SKM-1 treated with dmso at 0.1 percent for 144 hours (cell line): ENCODE data around the gene PNMA6E.

Source experiments
- DNase-seq: peaks from one replicate; lab custom pipeline; 2025; ENCODE audit not compliant: unreplicated experiment; lab: John Stamatoyannopoulos, UW

PNMA6E gene

DNA sequence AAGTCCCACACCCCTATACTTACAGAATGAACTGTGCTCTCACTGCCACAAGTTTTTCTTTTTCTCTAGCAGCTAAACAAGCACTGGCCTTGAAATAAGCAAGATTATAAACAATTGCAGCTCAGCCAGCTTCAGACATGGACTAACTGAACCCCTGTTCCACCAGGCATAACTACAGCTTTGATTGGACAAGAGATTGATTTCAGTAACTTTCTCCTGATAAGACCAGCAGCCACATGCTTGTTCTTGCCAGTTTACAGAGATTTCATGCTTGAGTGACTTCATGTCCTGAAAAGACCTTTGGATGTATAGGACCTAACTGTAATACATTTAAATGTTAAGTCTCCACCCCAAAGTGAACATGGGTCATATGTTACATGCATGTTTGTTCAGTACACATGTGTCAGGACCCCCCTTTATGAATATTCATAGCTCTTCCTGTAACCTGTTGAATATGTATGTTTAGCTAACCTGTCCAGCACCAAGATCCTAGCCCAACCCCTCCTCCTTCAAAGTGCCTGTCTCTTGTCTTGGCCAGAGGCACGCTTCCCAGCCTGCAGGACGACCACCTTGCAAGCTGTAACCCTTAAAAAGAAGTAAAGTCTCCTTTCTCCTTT, 39.3 kb downstream of the PNMA6E start:
- DNase-seq, result no peak

DNA sequence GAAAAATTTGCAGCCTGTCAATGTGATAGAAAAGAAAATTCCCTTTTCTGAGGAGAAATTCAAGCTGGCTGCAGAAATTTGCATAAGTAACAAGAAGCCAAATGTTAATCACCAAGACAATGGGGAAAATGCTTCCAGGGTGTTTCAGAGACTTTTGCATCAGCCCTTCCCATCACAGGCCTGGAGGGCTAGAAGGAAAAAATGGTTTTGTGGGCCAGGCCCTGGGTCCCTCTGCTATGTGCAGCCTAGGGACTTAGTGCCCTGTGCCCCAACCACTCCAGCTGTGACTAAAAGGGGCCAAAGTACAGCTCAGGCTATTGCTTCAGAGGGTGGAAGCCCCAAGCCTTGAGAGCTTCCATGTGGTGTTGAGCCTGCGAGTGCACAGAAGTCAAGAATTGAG, 43.3 kb downstream of the PNMA6E start:
- DNase-seq, result no peak

DNA sequence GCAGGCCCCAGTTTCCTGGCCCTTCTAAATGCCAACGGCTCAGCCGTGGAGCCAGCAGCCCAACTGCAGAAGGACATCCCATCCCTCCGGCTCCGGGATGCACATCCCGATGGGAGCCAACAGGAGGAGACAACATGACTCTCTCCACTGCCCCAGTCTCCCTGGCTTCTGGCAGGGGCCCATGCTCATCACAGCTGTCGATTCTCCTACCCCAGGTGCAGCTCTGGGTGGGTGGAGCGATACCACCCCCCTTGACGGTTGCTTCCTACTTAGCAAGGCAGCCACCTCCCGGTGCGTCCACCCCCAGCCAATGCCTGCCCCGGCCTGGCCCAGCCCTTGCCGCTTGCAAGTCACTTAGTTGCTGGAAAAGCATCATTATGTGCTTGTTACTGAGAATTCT, 47.7 kb downstream of the PNMA6E start:
- DNase-seq, result no peak

DNA sequence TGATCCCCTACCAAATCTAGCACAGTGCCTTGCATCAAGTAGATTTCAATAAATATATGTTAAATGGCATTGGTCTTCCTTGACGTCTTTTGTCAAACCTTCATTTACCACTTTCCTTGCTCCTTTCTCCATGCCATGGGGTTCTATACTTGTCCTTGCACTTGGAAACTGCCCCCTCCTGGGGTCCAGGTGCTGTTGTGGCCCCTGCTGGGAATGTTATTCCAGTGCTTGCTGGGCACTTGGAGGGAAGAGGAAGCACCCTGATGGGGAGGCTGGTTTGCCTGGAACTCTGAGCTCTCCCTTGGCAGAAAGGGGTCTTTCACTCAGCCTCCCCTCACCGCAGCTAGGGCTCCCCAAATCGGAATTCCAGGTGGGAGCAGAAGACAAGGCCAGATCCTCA, 48.3 kb downstream of the PNMA6E start:
- no peak for DNase-seq

DNA sequence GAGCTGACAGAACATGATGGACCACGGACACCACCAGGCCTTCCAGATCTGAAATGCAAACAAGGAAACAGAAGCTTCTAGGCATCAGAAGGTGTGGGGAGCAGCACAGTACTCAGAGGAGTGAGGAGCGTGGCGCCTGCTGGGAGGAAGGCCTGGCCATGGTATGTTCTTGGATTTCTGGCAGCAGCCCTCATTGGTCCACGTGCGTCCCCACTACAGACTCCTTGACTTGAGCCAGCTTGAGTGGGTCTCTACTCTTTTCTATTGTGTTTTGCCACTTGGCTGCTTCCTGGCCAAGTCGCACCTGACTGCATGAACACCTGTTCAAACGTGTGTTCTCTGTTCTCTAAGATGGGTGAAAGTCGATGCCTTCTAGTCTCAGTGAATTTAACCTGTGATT, 49.2 kb downstream of the PNMA6E start:
- no peak for DNase-seq

GRCh38 chrX:153349952-153350351, 51.2 kb downstream of the PNMA6E start:
- DNase-seq, result no peak

GRCh38 chrX:153348421-153348820, 52.7 kb downstream of the PNMA6E start:
- no peak for DNase-seq

- DNase-seq, result no peak
Measured at GRCh38 chrX:153347530-153347929, 53.6 kb downstream of the PNMA6E start.
